MG63 (cell line): ENCODE data around the gene ACOT13. TPM values are rescaled to one million over a fixed set of nuclear protein-coding genes. Genes with fewer than 3 reads are reported as not detected.
"Not testable (repeated sequence)": the region's sequence is repeated elsewhere in the genome, so short reads cannot be mapped to it uniquely, and the experiment has no call there.

Experiments used
- DNase-seq: peaks from one replicate; pipeline ENCODE4 v3.0.0-alpha.2; 2020
- H3K27me3 ChIP-seq: fragments of 250-450 bp; sonication (Bioruptor Pico); 2 replicates; pipeline ENCODE4 v1.5.1; 2020; ENCODE audit warnings: mild to moderate bottlenecking, moderate library complexity
- H3K36me3 ChIP-seq: fragments of 250-450 bp; sonication (Bioruptor Pico); 2 replicates; pipeline ENCODE4 v1.5.1; 2020; ENCODE audit warnings: mild to moderate bottlenecking, moderate library complexity
- H3K4me3 ChIP-seq: fragments of 250-450 bp; sonication (Bioruptor Pico); 2 replicates; pipeline ENCODE4 v1.5.1; 2020; ENCODE audit warnings: mild to moderate bottlenecking, moderate library complexity
- H3K9me3 ChIP-seq: fragments of 250-450 bp; sonication (Bioruptor Pico); 2 replicates; pipeline ENCODE4 v1.5.1; 2020; ENCODE audit warnings: mild to moderate bottlenecking, moderate library complexity
- total RNA-seq: library from RNA; depleted of rRNA; stranded (reverse); fragments of >200 nt; shearing (Covaris generic); gene quantifications from 2 replicates; pipeline ENCODE4 v1.2.3, GENCODE V29; 2014; ENCODE audit warnings: low replicate concordance

Gene ACOT13
- total RNA-seq, 1 experiment from 2014 or later = 3.7 TPM

GRCh38 chr6:24678792-24679352, 12.0 kb downstream of the ACOT13 start:
- H3K9me3 ChIP-seq, H3K4me3 ChIP-seq, DNase-seq, H3K36me3 ChIP-seq, H3K27me3 ChIP-seq: not testable (repeated sequence)

GRCh38 chr6:24680582-24680981, 13.7 kb downstream of the ACOT13 start:
- DNase-seq = no peak
- Histone ChIP-seq H3K4me3 (no peak overlapping the region), H3K27me3 (no peaks in the 10 kb centered on the region), H3K36me3 (no peaks in the 10 kb centered on the region), H3K9me3 (no peaks in the 10 kb centered on the region)

DNA sequence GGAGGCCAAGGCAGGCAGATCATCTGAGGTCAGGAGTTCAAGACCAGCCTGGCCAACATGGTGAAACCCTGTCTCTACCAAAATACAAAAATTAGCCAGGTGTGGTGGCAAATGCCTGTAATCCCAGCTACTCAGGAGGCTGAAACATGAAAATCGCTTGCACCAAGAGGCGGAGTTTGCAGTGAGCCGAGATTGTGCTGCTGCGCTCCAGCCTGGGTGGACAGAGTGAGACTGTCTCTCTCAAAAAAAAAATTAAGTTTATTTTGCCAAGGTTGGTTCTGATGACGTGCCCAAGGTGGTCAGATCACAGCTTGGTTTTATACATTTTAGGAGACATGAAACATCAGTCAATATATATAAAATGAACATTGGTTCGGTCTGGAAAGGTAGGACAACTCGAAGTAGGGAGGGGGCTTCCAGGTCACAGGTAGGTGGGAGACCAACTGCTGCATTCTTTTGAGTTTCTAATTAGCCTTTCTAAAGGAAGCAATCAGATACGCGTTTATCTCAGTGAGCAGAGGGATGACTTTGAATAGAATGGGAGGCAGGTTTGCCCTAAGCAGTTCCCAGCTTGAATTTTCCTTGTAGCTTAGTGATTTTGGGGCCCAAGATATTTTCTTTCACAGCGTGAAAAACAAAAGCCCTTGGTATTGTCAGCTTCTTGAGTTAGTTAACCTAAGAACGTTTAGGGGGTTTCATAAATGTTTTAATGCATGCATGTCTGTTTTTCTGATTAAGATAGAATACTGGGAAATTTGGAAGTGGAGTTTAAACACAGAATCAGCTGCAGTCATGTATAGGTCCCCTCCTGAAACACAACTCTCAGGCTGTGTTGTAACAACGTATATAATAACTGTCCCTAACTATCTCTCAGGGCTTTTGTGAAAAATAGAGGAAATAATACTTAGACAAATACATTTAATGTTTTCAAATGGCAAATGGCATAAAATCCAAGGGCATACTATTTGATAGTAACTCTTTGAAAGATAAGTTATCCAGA, 16.7 kb downstream of the ACOT13 start:
- H3K9me3 ChIP-seq = no peaks in the 10 kb centered on the region
- no peak for DNase-seq
- H3K27me3 ChIP-seq = no peaks in the 10 kb centered on the region
- H3K4me3 ChIP-seq = no peak overlapping the region
- H3K36me3 ChIP-seq = no peaks in the 10 kb centered on the region

GRCh38 chr6:24686408-24686807, 19.5 kb downstream of the ACOT13 start:
- Histone ChIP-seq H3K4me3 (no peak overlapping the region), H3K36me3 (no peaks in the 10 kb centered on the region), H3K27me3 (no peaks in the 10 kb centered on the region), H3K9me3 (no peaks in the 10 kb centered on the region)
- no peak for DNase-seq

- H3K36me3 ChIP-seq = no peaks in the 10 kb centered on the region
- no peaks in the 10 kb centered on the region for H3K9me3 ChIP-seq
- no peak overlapping the region for H3K4me3 ChIP-seq
- no peak for DNase-seq
- no peaks in the 10 kb centered on the region for H3K27me3 ChIP-seq
These were observed 20.1 kb downstream of the ACOT13 start for GRCh38 chr6:24686946-24687345.

DNA sequence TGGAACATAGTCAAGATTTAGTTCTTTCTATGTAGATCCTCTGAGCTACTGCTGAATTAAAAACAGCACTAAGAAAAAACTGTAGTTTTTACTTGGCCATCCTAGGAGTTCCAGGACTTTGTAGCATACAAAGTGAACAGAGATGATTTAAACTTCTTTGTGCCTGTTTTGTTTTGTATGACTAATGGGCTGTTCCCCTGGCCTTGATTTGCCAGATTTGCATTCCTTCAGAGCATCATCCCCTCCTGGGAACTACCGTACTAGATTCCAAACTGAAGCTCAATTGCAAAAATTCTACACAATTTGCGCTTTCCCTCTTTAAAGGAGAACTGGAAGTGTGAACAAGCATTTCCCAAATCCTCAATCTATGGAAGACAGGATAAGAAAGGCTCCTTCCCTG, 23.1 kb downstream of the ACOT13 start:
- Histone ChIP-seq H3K27me3 (no peaks in the 10 kb centered on the region), H3K4me3 (no peak overlapping the region), H3K9me3 (no peaks in the 10 kb centered on the region), H3K36me3 (no peaks in the 10 kb centered on the region)
- DNase-seq = no peak

GRCh38 chr6:24690593-24690992, 23.7 kb downstream of the ACOT13 start:
- Histone ChIP-seq H3K9me3 (no peaks in the 10 kb centered on the region), H3K27me3 (no peaks in the 10 kb centered on the region), H3K4me3 (no peak overlapping the region), H3K36me3 (no peaks in the 10 kb centered on the region)
- DNase-seq = no peak

GRCh38 chr6:24691550-24691949, 24.7 kb downstream of the ACOT13 start:
- Histone ChIP-seq H3K36me3 (no peaks in the 10 kb centered on the region), H3K9me3 (no peaks in the 10 kb centered on the region), H3K27me3 (no peaks in the 10 kb centered on the region), H3K4me3 (no peak overlapping the region)
- no peak for DNase-seq

DNA sequence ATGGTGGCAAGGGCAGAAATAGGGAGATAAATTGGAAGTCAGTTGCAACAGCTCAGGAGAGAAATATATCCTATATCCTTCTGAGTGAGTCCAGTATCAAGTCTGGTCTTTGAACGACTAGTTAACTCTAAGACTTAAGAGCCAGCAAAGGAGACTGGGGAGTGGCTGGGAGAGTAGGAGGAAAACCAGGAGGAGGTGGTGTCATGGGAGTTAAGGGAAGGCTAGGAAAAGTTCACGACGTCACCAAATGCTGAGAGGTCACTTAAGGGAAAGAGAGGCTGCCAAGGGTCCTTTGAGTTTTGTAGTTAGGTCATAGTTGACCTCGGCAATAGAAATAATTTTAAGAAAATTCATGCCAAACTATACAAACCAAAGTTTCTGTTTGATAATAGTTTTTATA, 25.1 kb downstream of the ACOT13 start:
- Histone ChIP-seq H3K9me3 (no peaks in the 10 kb centered on the region), H3K36me3 (no peaks in the 10 kb centered on the region), H3K27me3 (no peaks in the 10 kb centered on the region), H3K4me3 (no peak overlapping the region)
- no peak for DNase-seq

DNA sequence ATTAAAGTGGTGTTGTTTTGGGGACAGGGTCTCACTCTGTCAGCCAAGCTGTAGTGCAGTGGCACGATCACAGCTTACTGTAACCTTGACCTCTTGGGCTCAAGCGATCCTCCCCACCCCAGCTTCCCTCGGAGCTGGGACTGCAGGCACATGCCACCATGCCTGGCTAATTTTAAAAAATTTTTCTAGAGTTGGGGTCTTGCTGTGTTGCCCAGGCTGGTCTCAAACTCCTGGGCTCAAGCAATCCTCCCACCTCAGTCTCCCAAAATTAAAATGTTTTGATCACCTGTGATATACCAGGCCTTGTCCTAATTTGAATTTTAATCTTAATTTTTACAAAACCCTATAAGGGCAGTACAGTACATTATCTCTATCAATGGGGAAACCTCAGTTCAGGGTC, 25.5 kb downstream of the ACOT13 start:
- Histone ChIP-seq H3K27me3 (no peaks in the 10 kb centered on the region), H3K9me3 (no peaks in the 10 kb centered on the region), H3K36me3 (no peaks in the 10 kb centered on the region), H3K4me3 (no peak overlapping the region)
- no peak for DNase-seq

- no peaks in the 10 kb centered on the region for H3K27me3 ChIP-seq
- H3K4me3 ChIP-seq = no peak overlapping the region
- no peak for DNase-seq
- H3K36me3 ChIP-seq = no peaks in the 10 kb centered on the region
- no peaks in the 10 kb centered on the region for H3K9me3 ChIP-seq
These were observed 26.1 kb downstream of the ACOT13 start for GRCh38 chr6:24692848-24693592.

- H3K9me3 ChIP-seq = no peaks in the 10 kb centered on the region
- H3K4me3 ChIP-seq = no peak overlapping the region
- DNase-seq = no peak
- no peaks in the 10 kb centered on the region for H3K27me3 ChIP-seq
- no peaks in the 10 kb centered on the region for H3K36me3 ChIP-seq
These were observed 27.3 kb downstream of the ACOT13 start for GRCh38 chr6:24694198-24694597.

DNA sequence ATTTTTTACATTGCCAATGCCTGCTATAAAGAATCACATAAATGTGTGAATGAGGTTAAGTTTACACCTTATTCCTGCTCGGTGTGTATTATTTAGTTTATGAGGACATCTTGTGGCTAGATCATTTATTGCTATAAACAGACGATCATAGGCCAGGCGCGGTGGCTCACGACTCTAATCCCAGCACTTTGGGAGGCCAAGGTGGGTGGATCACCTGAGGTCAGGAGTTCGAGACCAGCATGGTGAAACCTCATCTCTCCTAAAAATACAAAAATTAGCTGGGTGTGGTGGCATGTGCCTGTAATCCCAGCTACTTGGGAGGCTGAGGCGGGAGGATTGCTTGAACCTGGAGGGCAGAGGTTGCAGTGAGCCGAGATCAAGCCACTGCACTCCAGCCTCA, 28.8 kb downstream of the ACOT13 start:
- not testable (repeated sequence) for DNase-seq, H3K36me3 ChIP-seq

GRCh38 chr6:24696097-24696496, 29.2 kb downstream of the ACOT13 start:
- Histone ChIP-seq H3K9me3 (no peaks in the 10 kb centered on the region), H3K36me3 (no peaks in the 10 kb centered on the region), H3K4me3 (no peak overlapping the region), H3K27me3 (no peaks in the 10 kb centered on the region)
- DNase-seq = no peak

More for the DNA sequence above, 28.8 kb downstream of the ACOT13 start:
- not testable (repeated sequence) for H3K27me3 ChIP-seq, H3K4me3 ChIP-seq, H3K9me3 ChIP-seq

DNA sequence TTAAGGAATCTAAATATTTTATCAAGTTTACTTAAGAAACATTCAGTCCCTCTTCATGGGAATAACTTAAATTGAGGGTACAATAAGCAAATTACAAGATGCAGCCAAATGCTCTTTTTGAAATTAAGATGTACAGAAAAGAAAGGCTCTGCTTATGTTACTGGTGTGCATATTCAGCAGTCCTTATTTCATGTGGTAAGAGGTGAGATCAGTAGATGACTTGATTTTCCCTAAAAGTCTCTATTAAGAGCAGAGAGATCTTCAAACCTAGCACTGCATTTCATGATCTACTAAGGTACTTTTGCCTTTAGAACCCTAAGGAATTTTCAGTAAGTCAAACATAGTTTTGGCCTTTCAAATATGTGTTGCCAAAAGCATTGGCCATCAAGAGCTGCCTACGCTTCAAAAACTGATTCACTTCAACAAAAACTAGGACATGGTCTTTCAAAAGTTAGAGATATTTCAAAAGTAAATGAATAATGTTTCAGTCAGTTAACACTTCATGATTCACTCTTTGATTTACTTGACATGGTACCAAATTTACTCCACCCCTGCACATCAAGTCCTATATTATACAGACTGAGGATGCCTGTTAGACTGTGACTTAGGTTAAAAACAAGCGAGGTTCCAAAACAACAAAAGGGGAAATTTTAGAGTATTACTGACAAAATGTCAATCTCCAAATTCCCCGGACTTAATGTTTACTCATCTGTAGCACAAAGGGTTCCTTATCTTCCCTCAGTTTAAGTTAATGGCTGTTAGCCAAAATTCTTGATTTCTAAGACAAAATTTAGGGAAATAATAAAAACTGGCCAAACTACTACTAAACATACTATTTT, 32.9 kb downstream of the ACOT13 start:
- no peaks in the 10 kb centered on the region for H3K27me3 ChIP-seq
- no peaks in the 10 kb centered on the region for H3K9me3 ChIP-seq
- DNase-seq = no peak
- H3K4me3 ChIP-seq = no peak overlapping the region
- peaks cover 23% of the 10 kb centered on the region for H3K36me3 ChIP-seq

- Histone ChIP-seq H3K27me3 (no peaks in the 10 kb centered on the region), H3K9me3 (no peaks in the 10 kb centered on the region), H3K4me3 (no peak overlapping the region), H3K36me3 (peaks cover 40% of the 10 kb centered on the region)
- DNase-seq = no peak
These were observed 35.9 kb downstream of the ACOT13 start for GRCh38 chr6:24702720-24703282.
